Loucy (cell line): ENCODE measurements around the gene KIF18A.
"Not testable (repeated sequence)": the region's sequence is repeated elsewhere in the genome, so short reads cannot be mapped to it uniquely, and the experiment has no call there.

Experiments
- H2AFZ ChIP-seq: fragments of 200-600 bp; sonication (generic); 2 replicates; pipeline ENCODE4 v1.6.0; 2016; ENCODE audit warnings: antibody characterized with exemption, mild to moderate bottlenecking, low read length, moderate library complexity
- H3F3A ChIP-seq: fragments of 200-600 bp; 2 replicates; pipeline ENCODE4 v1.6.0; 2016; ENCODE audit warnings: antibody characterized with exemption, low read depth, mild to moderate bottlenecking
- H3K27me3 ChIP-seq: fragments of 200-600 bp; sonication (generic); 2 replicates; pipeline ENCODE4 v1.6.1; 2014; ENCODE audit warnings: low read length, mild to moderate bottlenecking; ENCODE audit not compliant: insufficient read depth, poor library complexity, severe bottlenecking
- H3K36me3 ChIP-seq: fragments of 200-600 bp; sonication (generic); 2 replicates; pipeline ENCODE4 v1.6.1; 2016; ENCODE audit warnings: low read length; ENCODE audit not compliant: insufficient read depth
- H3K4me1 ChIP-seq: fragments of 200-600 bp; sonication (generic); 2 replicates; pipeline ENCODE4 v1.5.1; 2014; ENCODE audit warnings: low read length, mild to moderate bottlenecking; ENCODE audit not compliant: insufficient read depth, poor library complexity, severe bottlenecking
- H3K4me2 ChIP-seq: fragments of 200-600 bp; sonication (generic); 2 replicates; pipeline ENCODE4 v1.6.0; 2014; ENCODE audit warnings: antibody characterized with exemption, low read length, low read depth, mild to moderate bottlenecking; ENCODE audit not compliant: poor library complexity, severe bottlenecking
- H3K4me3 ChIP-seq: fragments of 200-600 bp; sonication (generic); 2 replicates; pipeline ENCODE4 v1.5.1; 2014; ENCODE audit warnings: low read length, mild to moderate bottlenecking, mixed read lengths; ENCODE audit not compliant: poor library complexity, severe bottlenecking
- H3K79me2 ChIP-seq: fragments of 200-600 bp; sonication (generic); 2 replicates; pipeline ENCODE4 v1.6.1; 2014; ENCODE audit warnings: low read length; ENCODE audit not compliant: insufficient read depth
- H3K9ac ChIP-seq: fragments of 200-600 bp; sonication (generic); 2 replicates; pipeline ENCODE4 v1.6.0; 2014; ENCODE audit warnings: mild to moderate bottlenecking, low read depth, low read length, moderate library complexity; ENCODE audit not compliant: poor library complexity, severe bottlenecking
- H3K9me2 ChIP-seq: fragments of 200-600 bp; sonication (generic); replicated peaks from 2 replicates; pipeline ENCODE4 v1.6.1; 2016; ENCODE audit warnings: low read depth, low read length, mixed read lengths
- H3K9me3 ChIP-seq: fragments of 200-600 bp; sonication (generic); 2 replicates; pipeline ENCODE4 v1.6.1; 2014; ENCODE audit warnings: mild to moderate bottlenecking, antibody characterized with exemption, low read length, low read depth; ENCODE audit not compliant: insufficient read depth
- H4K20me1 ChIP-seq: fragments of 200-600 bp; sonication (generic); 2 replicates; pipeline ENCODE4 v1.6.0; 2014; ENCODE audit warnings: antibody characterized with exemption, low read length, mild to moderate bottlenecking; ENCODE audit not compliant: insufficient read depth, poor library complexity, severe bottlenecking
- CTCF ChIP-seq: fragments of 200-600 bp; sonication (generic); conservative IDR thresholded peaks from 2 replicates; pipeline ENCODE4 v1.5.1; 2014; ENCODE audit warnings: mild to moderate bottlenecking, antibody characterized with exemption, low read length
- EZH2phosphoT487 ChIP-seq: fragments of 200-600 bp; IDR thresholded peaks from 2 replicates; pipeline ENCODE4 v1.6.1; 2018; ENCODE audit warnings: antibody characterized with exemption, mild to moderate bottlenecking, moderate library complexity, borderline replicate concordance

The KIF18A gene

GRCh38 chr11:28105869-28106268, 2.1 kb downstream of the KIF18A start:
- H3K4me1 ChIP-seq = peaks cover 70% of the 10 kb centered on the region
- H2AFZ ChIP-seq = no peak overlapping the region
- no peaks in the 10 kb centered on the region for H3K36me3 ChIP-seq
- peak overlapping the region; percentile 77 for H3K4me2 ChIP-seq
- H3K79me2 ChIP-seq = peaks cover 93% of the 10 kb centered on the region
- H3K27me3 ChIP-seq = no peaks in the 10 kb centered on the region
- no peaks in the 10 kb centered on the region for H3K9me2 ChIP-seq
- H3K9me3 ChIP-seq = no peaks in the 10 kb centered on the region
- H3K9ac ChIP-seq = peak overlapping the region; percentile 90
- H3K4me3 ChIP-seq = peak overlapping the region; percentile 90
- peaks cover 26% of the 10 kb centered on the region for H4K20me1 ChIP-seq
- H3F3A ChIP-seq = no peaks in the 10 kb centered on the region
- no peak for TF ChIP-seq EZH2phosphoT487

GRCh38 chr11:28104984-28105383, 3.0 kb downstream of the KIF18A start:
- peaks cover 71% of the 10 kb centered on the region for H3K4me1 ChIP-seq
- H3K4me3 ChIP-seq = peak overlapping the region; percentile 90
- peak overlapping the region; percentile 77 for H3K4me2 ChIP-seq
- no peaks in the 10 kb centered on the region for H3K9me2 ChIP-seq
- peaks cover 93% of the 10 kb centered on the region for H3K79me2 ChIP-seq
- TF ChIP-seq CTCF (no peak), EZH2phosphoT487 (no peak)
- no peaks in the 10 kb centered on the region for H3K9me3 ChIP-seq
- peaks cover 26% of the 10 kb centered on the region for H4K20me1 ChIP-seq
- peak overlapping the region; percentile 90 for H3K9ac ChIP-seq
- no peaks in the 10 kb centered on the region for H3K27me3 ChIP-seq
- no peaks in the 10 kb centered on the region for H3K36me3 ChIP-seq
- no peak overlapping the region for H2AFZ ChIP-seq
- H3F3A ChIP-seq = no peaks in the 10 kb centered on the region

GRCh38 chr11:28104425-28104824, 3.5 kb downstream of the KIF18A start:
- no peaks in the 10 kb centered on the region for H3K27me3 ChIP-seq
- H3K36me3 ChIP-seq = no peaks in the 10 kb centered on the region
- H3K9me2 ChIP-seq = no peaks in the 10 kb centered on the region
- peaks cover 65% of the 10 kb centered on the region for H3K4me1 ChIP-seq
- peak overlapping the region; percentile 77 for H3K4me2 ChIP-seq
- peak overlapping the region; percentile 90 for H3K9ac ChIP-seq
- TF ChIP-seq CTCF = no peak
- TF ChIP-seq EZH2phosphoT487 = no peak
- H3K9me3 ChIP-seq = no peaks in the 10 kb centered on the region
- peaks cover 26% of the 10 kb centered on the region for H4K20me1 ChIP-seq
- peaks cover 93% of the 10 kb centered on the region for H3K79me2 ChIP-seq
- H2AFZ ChIP-seq = no peak overlapping the region
- H3F3A ChIP-seq = no peaks in the 10 kb centered on the region
- peak overlapping the region; percentile 90 for H3K4me3 ChIP-seq

GRCh38 chr11:28102300-28102699, 5.7 kb downstream of the KIF18A start:
- Histone ChIP-seq H4K20me1 (peaks cover 30% of the 10 kb centered on the region), H3K79me2 (peaks cover 99% of the 10 kb centered on the region), H3K4me1 (peaks cover 54% of the 10 kb centered on the region), H3K4me2 (peak overlapping the region; percentile 77), H3K4me3 (peak overlapping the region; percentile 90), H3K9ac (peak overlapping the region; percentile 90)
- H3K9me3 ChIP-seq, H3K36me3 ChIP-seq, H3K9me2 ChIP-seq, H3F3A ChIP-seq, H2AFZ ChIP-seq, H3K27me3 ChIP-seq: not testable (repeated sequence)
